NT2/D1 (cell line): ENCODE data around the gene BIN1.

Experiments used
- SUZ12 ChIP-seq: IDR thresholded peaks from 2 replicates; pipeline ENCODE4 v1.6.1; 2011; ENCODE audit not compliant: insufficient read length, insufficient read depth; ENCODE audit errors: extremely low read depth
- YY1 ChIP-seq: IDR thresholded peaks from 2 replicates; pipeline ENCODE4 v1.6.1; 2011; ENCODE audit not compliant: insufficient read length, insufficient read depth
- ZNF274 ChIP-seq: IDR thresholded peaks from 2 replicates; pipeline ENCODE4 v1.6.1; 2011; ENCODE audit warnings: mild to moderate bottlenecking, low read depth, low read length

GRCh38 chr2:127047716-127048617 lies 59.0 kb downstream of the BIN1 start:
- TF ChIP-seq ZNF274 (no peak), YY1 (no peak), SUZ12 (no peak)
